C4-2B (cell line): ENCODE results near the gene MCU.
"Not testable (repeated sequence)": the region's sequence is repeated elsewhere in the genome, so short reads cannot be mapped to it uniquely, and the experiment has no call there.

Experiments
- H3K27ac ChIP-seq: fragments of 450-650 bp; 2 replicates; pipeline ENCODE4 v1.5.1; 2017
- ZFX ChIP-seq: fragments of 450-650 bp; IDR thresholded peaks from 2 replicates; pipeline ENCODE4 v1.6.1; 2017
- TF ChIP-seq, protein P1 (sequence below): fragments of 450-650 bp; conservative IDR thresholded peaks from 2 replicates; pipeline ENCODE4 v1.5.1; 2017; ENCODE audit warnings: mild to moderate bottlenecking

The MCU gene

DNA sequence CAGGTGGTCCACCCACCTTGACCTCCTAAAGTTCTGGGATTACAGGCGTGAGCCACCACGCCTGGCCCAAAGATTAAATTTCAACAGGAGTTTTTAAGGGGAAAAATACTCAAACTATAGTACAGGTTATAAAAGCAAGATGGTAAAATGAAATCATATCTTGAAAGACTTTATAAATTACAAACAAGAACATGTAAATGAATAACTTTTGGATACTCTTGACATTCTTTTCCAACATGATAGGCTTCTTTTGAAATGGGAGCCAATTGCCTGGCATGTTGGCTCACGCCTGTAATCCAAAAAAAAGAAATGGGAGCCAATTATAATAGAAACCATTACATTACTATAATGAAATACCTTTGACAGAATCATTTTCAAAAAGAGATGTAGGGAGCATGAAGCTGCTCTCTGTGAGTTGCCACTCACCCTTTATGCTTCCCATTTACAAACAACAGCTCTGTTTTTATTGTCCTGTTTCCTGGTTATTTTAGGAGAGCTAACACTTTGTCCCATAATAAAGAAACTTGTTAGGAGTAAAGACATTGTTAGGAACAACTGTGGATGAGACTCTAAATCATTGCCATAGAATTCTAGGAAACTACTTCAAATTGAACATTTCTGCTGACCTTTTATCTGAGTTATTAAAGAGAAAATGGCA, 24.6 kb upstream of the MCU start:
- TF ChIP-seq, protein P1, sequence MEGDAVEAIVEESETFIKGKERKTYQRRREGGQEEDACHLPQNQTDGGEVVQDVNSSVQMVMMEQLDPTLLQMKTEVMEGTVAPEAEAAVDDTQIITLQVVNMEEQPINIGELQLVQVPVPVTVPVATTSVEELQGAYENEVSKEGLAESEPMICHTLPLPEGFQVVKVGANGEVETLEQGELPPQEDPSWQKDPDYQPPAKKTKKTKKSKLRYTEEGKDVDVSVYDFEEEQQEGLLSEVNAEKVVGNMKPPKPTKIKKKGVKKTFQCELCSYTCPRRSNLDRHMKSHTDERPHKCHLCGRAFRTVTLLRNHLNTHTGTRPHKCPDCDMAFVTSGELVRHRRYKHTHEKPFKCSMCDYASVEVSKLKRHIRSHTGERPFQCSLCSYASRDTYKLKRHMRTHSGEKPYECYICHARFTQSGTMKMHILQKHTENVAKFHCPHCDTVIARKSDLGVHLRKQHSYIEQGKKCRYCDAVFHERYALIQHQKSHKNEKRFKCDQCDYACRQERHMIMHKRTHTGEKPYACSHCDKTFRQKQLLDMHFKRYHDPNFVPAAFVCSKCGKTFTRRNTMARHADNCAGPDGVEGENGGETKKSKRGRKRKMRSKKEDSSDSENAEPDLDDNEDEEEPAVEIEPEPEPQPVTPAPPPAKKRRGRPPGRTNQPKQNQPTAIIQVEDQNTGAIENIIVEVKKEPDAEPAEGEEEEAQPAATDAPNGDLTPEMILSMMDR = no peak
- no peak for TF ChIP-seq ZFX
- H3K27ac ChIP-seq = no peak overlapping the region

DNA sequence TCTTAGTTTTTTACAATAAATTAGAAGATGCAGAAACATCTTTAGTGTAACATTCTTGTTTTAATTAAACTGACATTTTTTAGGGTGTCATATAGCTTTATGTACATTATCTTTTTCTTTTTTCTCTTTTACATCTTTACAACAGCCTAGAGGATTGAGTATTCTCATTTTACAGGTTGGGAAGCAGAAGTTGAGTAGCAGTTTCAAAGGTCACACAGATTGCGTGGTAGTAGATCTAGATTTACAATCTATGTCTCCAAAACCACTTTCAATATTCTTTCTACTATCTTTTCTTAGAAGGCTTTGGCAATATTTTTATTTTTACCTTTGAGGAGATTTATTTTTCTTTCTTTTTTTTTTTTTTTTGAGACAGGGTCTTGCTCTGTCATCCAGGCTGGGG, 18.7 kb upstream of the MCU start:
- no peak overlapping the region for H3K27ac ChIP-seq
- no peak for TF ChIP-seq ZFX
- TF ChIP-seq, protein P1 = no peak

DNA sequence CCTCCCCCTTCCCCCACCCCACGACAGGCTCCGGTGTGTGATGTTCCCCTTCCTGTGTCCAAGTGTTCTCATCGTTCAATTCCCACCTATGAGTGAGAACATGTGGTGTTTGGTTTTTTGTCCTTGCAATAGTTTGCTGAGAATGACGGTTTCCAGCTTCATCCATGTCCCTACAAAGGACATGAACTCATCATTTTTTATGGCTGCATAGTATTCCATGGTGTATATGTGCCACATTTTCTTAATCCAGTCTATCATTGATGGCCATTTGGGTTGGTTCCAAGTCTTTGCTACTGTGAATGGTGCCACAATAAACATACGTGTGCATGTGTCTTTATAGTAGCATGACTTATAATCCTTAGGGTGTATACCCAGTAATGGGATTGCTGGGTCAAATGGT, 17.8 kb upstream of the MCU start:
- not testable (repeated sequence) for H3K27ac ChIP-seq

DNA sequence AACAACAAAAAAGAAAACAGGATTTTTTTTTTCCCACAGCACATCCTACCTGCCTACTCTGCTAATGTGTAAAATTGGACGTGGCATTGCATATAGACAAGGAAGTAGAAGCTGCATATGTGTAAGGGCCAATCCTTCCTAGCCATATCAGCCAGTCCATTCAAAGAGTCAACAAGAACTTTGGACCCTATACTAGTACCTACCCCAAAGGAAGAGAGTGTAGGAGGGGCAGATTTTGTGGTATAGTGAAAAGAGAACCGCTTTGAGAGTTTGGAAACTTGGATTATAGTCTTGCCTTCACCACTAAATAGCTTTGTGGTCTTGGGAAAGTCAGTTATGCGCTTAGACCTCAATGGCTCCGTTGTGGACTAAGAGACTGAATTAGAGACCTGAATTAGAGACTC, 12.1 kb upstream of the MCU start:
- TF ChIP-seq, protein P1 = no peak
- no peak for TF ChIP-seq ZFX

DNA sequence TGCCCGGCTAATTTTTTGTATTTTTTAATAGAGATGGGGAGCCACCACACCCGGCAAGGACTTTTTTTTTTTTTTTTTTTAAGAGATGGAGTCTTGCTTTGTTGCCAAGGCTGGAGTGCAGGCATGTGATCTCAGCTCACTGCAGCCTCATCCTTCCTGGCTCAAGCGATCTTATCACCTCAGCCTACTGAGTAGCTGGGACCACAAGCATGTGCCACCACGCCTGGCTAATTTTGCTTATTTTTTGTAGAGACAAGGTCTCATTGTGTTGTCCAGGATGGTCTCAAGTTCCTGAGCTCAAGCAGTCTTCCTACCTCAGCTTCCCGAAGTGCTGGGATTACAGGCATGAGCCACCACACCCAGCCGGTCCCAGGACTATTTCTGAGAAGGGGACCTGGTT, 9.3 kb upstream of the MCU start:
- TF ChIP-seq, protein P1 = no peak
- no peak for TF ChIP-seq ZFX
- no peak overlapping the region for H3K27ac ChIP-seq

More for the DNA sequence above, 12.1 kb upstream of the MCU start:
- no peak overlapping the region for H3K27ac ChIP-seq

DNA sequence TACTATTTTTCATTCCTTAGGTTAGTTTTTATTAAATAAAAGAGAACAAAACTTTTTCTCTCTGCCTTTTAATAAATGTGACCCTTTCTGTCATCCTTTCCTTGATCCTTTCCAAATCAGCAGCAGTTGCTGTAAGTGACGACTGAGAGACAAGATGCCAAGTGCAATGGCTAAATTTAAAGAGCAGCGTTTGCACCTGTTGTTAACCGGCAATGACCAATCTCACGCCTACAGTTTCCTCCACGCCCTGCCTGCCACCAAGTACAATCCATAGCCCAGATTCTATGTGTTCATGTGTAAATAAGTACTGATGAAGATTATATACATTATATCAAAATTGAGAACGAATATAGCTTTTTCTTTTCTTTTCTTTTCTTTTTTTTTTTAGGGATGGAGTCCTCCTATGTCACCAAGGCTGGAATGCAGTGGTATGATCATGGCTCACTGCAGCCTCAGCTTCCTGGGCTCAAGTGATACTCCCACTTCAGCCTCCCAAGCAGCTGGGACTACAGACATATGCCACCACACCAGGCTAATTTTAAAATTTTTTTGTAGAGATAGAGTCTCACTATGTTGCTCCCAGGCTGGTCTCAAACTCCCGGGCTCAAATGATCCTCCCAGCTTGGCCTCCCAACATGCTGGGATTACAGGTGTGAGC, 6.5 kb upstream of the MCU start:
- TF ChIP-seq ZFX = no peak
- no peak overlapping the region for H3K27ac ChIP-seq

DNA sequence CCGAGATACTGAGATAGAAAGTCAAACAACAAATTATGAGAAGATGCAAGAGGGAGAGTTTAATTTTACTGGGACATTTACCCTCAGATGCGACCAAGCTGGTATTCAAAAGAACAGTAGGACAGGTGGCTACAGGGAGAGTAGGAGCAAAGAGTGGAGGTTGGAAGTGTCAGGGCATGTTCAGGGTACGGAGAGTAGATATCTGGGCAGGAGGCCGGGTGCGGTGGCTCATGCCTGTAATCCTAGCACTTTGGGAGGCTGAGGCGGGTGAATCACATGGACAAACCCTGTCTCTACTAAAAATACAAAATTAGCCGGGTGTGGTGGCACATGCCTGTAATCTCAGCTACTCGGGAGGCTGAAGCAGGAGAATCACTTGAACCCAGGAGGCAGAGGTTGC, 5.5 kb upstream of the MCU start:
- H3K27ac ChIP-seq = not testable (repeated sequence)

DNA sequence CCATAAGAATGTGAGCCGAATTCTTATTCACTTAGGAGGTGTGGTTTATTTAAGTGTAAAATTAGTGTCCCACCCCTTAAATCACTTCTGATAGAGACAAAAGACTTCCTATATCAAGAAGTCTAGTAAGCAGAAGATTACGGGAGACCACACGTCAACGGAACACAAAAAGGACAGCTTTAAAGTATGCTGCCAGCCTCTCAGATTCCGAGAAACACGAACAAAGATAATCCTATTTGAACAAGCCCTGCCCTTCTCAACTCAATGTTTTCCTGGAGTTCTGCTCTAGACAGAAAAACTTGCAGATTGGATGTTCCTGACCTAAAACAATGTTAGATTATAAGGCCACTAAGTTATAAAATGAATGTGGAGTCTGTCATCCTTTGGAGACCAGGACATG, 4.9 kb upstream of the MCU start:
- no peak overlapping the region for H3K27ac ChIP-seq
- TF ChIP-seq ZFX = no peak
- TF ChIP-seq, protein P1 = no peak

DNA sequence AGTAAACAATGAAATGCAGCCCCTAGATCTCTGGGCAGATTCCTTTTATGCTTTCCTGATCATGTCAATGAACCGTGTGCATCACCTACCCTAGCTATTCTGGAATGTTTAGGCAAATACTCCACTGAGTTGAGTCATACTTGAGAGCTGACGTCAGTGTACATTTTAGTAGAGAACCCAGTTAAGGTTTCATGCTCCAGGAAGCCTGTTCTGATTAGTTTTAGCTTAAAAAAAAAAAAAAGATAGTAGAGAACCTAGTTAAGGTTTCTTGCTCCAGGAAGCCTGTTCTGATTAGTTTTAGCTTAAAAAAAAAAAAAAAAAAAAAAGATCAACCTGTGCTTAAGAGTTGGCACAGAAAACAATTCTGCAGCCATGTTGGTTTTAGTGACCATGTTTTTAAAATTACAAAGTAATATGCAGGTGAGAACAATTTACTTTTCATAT, 3.7 kb upstream of the MCU start:
- H3K27ac ChIP-seq = no peak overlapping the region
- TF ChIP-seq, protein P1 = no peak
- TF ChIP-seq ZFX = no peak
